Keratinocyte (primary cell): ENCODE data around the gene RASL12. TPM values are rescaled to one million over a fixed set of nuclear protein-coding genes. Genes with fewer than 3 reads are reported as not detected.
A peak's percentile ranks its signal among the peaks of the same experiment; 100 is the strongest.
"Not testable (repeated sequence)": the region's sequence is repeated elsewhere in the genome, so short reads cannot be mapped to it uniquely, and the experiment has no call there.

Experiments
- DNase-seq: peaks from one replicate; pipeline ENCODE4 v3.0.0-alpha.2; 2011; ENCODE audit warnings: low read depth, missing footprints, low spot score
- FAIRE-seq: peaks from 2 replicates; lab custom pipeline; 2011; peaks lifted over from hg19 to GRCh38; lab: Jason Lieb, UNC
- H2AFZ ChIP-seq: 2 replicates; pipeline ENCODE4 v1.6.0; 2012; ENCODE audit warnings: low read length, control low read depth, inconsistent platforms; ENCODE audit not compliant: control insufficient read depth
- H3K27ac ChIP-seq: 2 replicates; pipeline ENCODE4 v1.5.1; 2011; ENCODE audit warnings: low read length; ENCODE audit not compliant: control insufficient read depth, insufficient read depth
- H3K27me3 ChIP-seq: 3 replicates; pipeline ENCODE4 v1.6.0; 2011; ENCODE audit warnings: low read length; ENCODE audit not compliant: control insufficient read depth, insufficient read depth; ENCODE audit errors: extremely low read depth
- H3K36me3 ChIP-seq, 2 experiments: 2 replicates in 1 of 2; 3 replicates in 1 of 2; pipeline ENCODE4 v1.5.1; 2011; ENCODE audit warnings: low read length in 2 of 2, mild to moderate bottlenecking in 1 of 2; ENCODE audit not compliant: control insufficient read depth in 2 of 2, insufficient read depth in 2 of 2; ENCODE audit errors: extremely low read depth in 1 of 2
- H3K4me1 ChIP-seq: 3 replicates; pipeline ENCODE4 v1.5.1; 2011; ENCODE audit warnings: low read length; ENCODE audit not compliant: control insufficient read depth, insufficient read depth; ENCODE audit errors: extremely low read depth
- H3K4me2 ChIP-seq: 3 replicates; pipeline ENCODE4 v1.6.0; 2011; ENCODE audit warnings: low read depth, low read length; ENCODE audit not compliant: control insufficient read depth, insufficient read depth; ENCODE audit errors: extremely low read depth
- H3K4me3 ChIP-seq, 3 experiments: fragments of 200-600 bp in 1 of 3; sonication (generic) in 1 of 3; 2 replicates in 2 of 3; 3 replicates in 1 of 3; pipeline ENCODE4 v1.5.1; 2011 to 2016; ENCODE audit warnings: low read length in 3 of 3, mild to moderate bottlenecking in 3 of 3, control low read depth in 2 of 3, inconsistent platforms in 1 of 3, low read depth in 1 of 3, mixed read lengths in 1 of 3, mixed run types in 1 of 3, moderate library complexity in 1 of 3; ENCODE audit not compliant: control insufficient read depth in 2 of 3, insufficient read depth in 2 of 3; ENCODE audit errors: extremely low read depth in 1 of 3
- H3K79me2 ChIP-seq: 2 replicates; pipeline ENCODE4 v1.6.0; 2012; ENCODE audit warnings: low read length; ENCODE audit not compliant: control insufficient read depth, insufficient read depth
- H3K9ac ChIP-seq: 3 replicates; pipeline ENCODE4 v1.6.0; 2011; ENCODE audit warnings: low read length; ENCODE audit not compliant: control insufficient read depth, insufficient read depth; ENCODE audit errors: extremely low read depth
- H3K9me1 ChIP-seq: 3 replicates; pipeline ENCODE4 v1.6.0; 2011; ENCODE audit warnings: low read length; ENCODE audit not compliant: control insufficient read depth, insufficient read depth; ENCODE audit errors: extremely low read depth
- H3K9me3 ChIP-seq: 2 replicates; pipeline ENCODE4 v1.5.1; 2012; ENCODE audit warnings: low read depth, low read length; ENCODE audit not compliant: control insufficient read depth
- H4K20me1 ChIP-seq: 3 replicates; pipeline ENCODE4 v1.6.0; 2011; ENCODE audit warnings: low read length; ENCODE audit not compliant: control insufficient read depth, insufficient read depth; ENCODE audit errors: extremely low read depth
- EZH2 ChIP-seq: IDR thresholded peaks from one replicate; pipeline ENCODE4 v1.6.1; 2012; ENCODE audit warnings: inconsistent platforms, mild to moderate bottlenecking, low read length, moderate library complexity
- dilution Hi-C: fragments of 300-500 bp; cut with MboI; formaldehyde crosslinking; loops from one replicate; pipeline ENCODE4 v1.7.0; 2020; ENCODE audit warnings: low sequenced_read_pairs; ENCODE audit not compliant: extremely low pct_ligation_motif_present
- polyA plus RNA-seq, 5 experiments: library from polyadenylated mRNA; depleted of rRNA in 3 of 5; stranded (reverse) in 3 of 5; stranded (forward) in 1 of 5; unstranded in 1 of 5; fragments of >200 nt; gene quantifications; 1 replicate in 1 of 5; 2 replicates in 3 of 5; 3 replicates in 1 of 5; pipeline versions ENCODE4 v1.2.1 to v1.2.3, GENCODE V29; 2011 to 2012; ENCODE audit warnings: missing spikeins in 2 of 5, low read depth in 1 of 5, low replicate concordance in 1 of 5
- TF ChIP-seq, protein P1 (sequence below), 3 experiments: IDR thresholded peaks in 1 of 3; conservative IDR thresholded peaks in 1 of 3; optimal IDR thresholded peaks in 1 of 3; 2 replicates in 2 of 3; 3 replicates in 1 of 3; pipeline versions ENCODE3 to v1.5.1; 2011; ENCODE audit warnings: low read length in 3 of 3, mild to moderate bottlenecking in 3 of 3, moderate library complexity in 2 of 3, control low read depth in 1 of 3, inconsistent platforms in 1 of 3; ENCODE audit not compliant: insufficient read depth in 2 of 3; ENCODE audit errors: extremely low read depth in 1 of 3

The RASL12 gene
- polyA plus RNA-seq, 1 donor (not counting 4 experiments of a cell fraction or from before 2014, with no cell fraction given) = not detected

DNA sequence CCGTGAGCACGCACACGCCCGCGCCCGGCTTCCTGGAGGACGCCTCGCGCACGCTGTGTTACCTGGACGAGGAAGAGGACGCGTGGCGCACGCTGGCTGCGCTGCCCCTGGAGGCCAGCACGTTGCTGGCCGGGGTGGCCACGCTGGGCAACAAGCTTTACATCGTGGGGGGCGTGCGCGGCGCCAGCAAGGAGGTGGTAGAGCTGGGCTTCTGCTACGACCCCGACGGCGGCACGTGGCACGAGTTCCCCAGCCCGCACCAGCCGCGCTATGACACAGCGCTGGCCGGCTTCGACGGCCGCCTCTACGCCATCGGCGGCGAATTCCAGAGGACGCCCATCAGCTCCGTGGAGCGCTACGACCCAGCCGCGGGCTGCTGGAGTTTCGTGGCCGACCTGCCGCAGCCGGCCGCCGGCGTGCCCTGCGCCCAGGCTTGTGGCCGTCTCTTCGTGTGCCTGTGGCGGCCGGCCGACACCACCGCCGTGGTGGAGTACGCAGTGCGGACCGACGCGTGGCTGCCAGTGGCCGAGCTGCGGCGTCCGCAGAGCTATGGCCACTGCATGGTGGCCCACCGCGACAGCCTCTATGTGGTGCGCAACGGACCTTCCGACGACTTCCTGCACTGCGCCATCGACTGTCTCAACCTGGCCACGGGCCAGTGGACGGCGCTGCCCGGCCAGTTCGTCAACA lies 9.6 kb upstream of the RASL12 start:
- Histone ChIP-seq H3K4me1 (no peaks in the 10 kb centered on the region), H4K20me1 (peaks cover 3% of the 10 kb centered on the region), H3K79me2 (no peaks in the 10 kb centered on the region), H2AFZ (no peak overlapping the region), H3K9ac (no peak overlapping the region), H3K9me3 (no peaks in the 10 kb centered on the region), H3K4me2 (no peak overlapping the region), H3K36me3 (no peaks in the 10 kb centered on the region), H3K4me3 (no peak overlapping the region), H3K27me3 (peaks cover 23% of the 10 kb centered on the region), H3K9me1 (no peaks in the 10 kb centered on the region), H3K27ac (no peak overlapping the region)
- DNase-seq = no peak
- dilution Hi-C loops = no loop called here
- no peak for FAIRE-seq
- TF ChIP-seq EZH2 = no peak

GRCh38 chr15:65076486-65077290 lies 8.9 kb upstream of the RASL12 start, which contains the start of gene KBTBD13:
TSS of gene KBTBD13 (plus strand) at chr15:65076746. CDS start at chr15:65076816, 70 bp downstream.
- H3K4me1 ChIP-seq = no peaks in the 10 kb centered on the region
- DNase-seq (no peak), FAIRE-seq (no peak)
- H3K4me3 ChIP-seq = no peak within 1 kb of the TSS
- H2AFZ ChIP-seq = no peak within 1 kb of the TSS
- H3K9ac ChIP-seq = no peak within 1 kb of the TSS
- no peak within 1 kb of the TSS for H3K27ac ChIP-seq
- no peaks in the 10 kb centered on the region for H3K9me1 ChIP-seq
- TF ChIP-seq, protein P1, sequence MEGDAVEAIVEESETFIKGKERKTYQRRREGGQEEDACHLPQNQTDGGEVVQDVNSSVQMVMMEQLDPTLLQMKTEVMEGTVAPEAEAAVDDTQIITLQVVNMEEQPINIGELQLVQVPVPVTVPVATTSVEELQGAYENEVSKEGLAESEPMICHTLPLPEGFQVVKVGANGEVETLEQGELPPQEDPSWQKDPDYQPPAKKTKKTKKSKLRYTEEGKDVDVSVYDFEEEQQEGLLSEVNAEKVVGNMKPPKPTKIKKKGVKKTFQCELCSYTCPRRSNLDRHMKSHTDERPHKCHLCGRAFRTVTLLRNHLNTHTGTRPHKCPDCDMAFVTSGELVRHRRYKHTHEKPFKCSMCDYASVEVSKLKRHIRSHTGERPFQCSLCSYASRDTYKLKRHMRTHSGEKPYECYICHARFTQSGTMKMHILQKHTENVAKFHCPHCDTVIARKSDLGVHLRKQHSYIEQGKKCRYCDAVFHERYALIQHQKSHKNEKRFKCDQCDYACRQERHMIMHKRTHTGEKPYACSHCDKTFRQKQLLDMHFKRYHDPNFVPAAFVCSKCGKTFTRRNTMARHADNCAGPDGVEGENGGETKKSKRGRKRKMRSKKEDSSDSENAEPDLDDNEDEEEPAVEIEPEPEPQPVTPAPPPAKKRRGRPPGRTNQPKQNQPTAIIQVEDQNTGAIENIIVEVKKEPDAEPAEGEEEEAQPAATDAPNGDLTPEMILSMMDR (optimal IDR thresholded peaks at IDR 0.05 in 1 of 3, IDR thresholded peaks at IDR 0.05 in 1 of 3, conservative IDR thresholded peaks at IDR 0.05 in 1 of 3; ENCODE audit: extremely low read depth in 1 of 3, insufficient read depth in 2 of 3, low read length in 3 of 3) = no peak
- peak; percentile 67 for TF ChIP-seq EZH2
- no peaks in the 10 kb centered on the region for H4K20me1 ChIP-seq
- H3K27me3 ChIP-seq = peaks cover 20% of the 10 kb centered on the region
- no peak within 1 kb of the TSS for H3K4me2 ChIP-seq
- H3K36me3 ChIP-seq = no peaks in the 10 kb centered on the region
- dilution Hi-C loops = no loop called here
- no peaks in the 10 kb centered on the region for H3K9me3 ChIP-seq
- no peaks in the 10 kb centered on the region for H3K79me2 ChIP-seq

- H3K9ac ChIP-seq, H4K20me1 ChIP-seq, FAIRE-seq, H3K27ac ChIP-seq, H3K9me1 ChIP-seq, H3K4me2 ChIP-seq, DNase-seq, H2AFZ ChIP-seq, H3K4me1 ChIP-seq, H3K36me3 ChIP-seq, dilution Hi-C loops, H3K79me2 ChIP-seq, H3K4me3 ChIP-seq, H3K9me3 ChIP-seq: not testable (repeated sequence)
- H3K27me3 ChIP-seq = peaks cover 20% of the 10 kb centered on the region
Measured at GRCh38 chr15:65075607-65076395, 8.0 kb upstream of the RASL12 start.

- FAIRE-seq, dilution Hi-C loops, H3K9ac ChIP-seq, H3K4me1 ChIP-seq, DNase-seq, H3K4me2 ChIP-seq, H3K4me3 ChIP-seq, H3K36me3 ChIP-seq, H3K9me3 ChIP-seq, H2AFZ ChIP-seq, H3K27ac ChIP-seq, H3K79me2 ChIP-seq, H4K20me1 ChIP-seq, H3K9me1 ChIP-seq: not testable (repeated sequence)
- H3K27me3 ChIP-seq = peaks cover 20% of the 10 kb centered on the region
Measured at GRCh38 chr15:65074946-65075345, 7.2 kb upstream of the RASL12 start.
